ELR (cell line): Measurements from ENCODE around the gene ILKAP.
A peak's percentile ranks its signal among the peaks of the same experiment; 100 is the strongest.

ENCODE experiments used
- DNase-seq: peaks from one replicate; pipeline ENCODE4 v3.0.0-alpha.2; 2015; ENCODE audit warnings: low read depth

Gene ILKAP

DNA sequence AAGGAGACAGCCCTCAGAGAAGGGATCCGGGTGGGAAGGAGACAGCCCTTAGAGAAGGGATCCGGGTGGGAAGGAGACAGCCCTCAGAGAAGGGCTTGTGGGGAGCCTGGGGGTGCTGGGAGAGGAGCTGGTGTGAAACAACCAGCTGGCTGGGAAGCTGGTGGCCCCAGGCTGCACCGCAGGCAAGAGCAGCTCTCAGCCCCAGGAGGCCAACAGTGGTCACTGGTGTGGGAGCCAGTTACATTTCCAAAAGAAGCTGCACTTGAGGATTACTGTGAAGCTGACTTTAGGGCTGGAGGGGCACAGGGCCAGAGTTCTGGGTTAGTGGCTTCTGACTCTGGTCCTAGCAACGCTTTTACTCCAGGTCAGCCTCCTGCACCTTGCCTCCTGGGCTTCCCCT is 33.1 kb upstream of the ILKAP start:
- no peak for DNase-seq

DNA sequence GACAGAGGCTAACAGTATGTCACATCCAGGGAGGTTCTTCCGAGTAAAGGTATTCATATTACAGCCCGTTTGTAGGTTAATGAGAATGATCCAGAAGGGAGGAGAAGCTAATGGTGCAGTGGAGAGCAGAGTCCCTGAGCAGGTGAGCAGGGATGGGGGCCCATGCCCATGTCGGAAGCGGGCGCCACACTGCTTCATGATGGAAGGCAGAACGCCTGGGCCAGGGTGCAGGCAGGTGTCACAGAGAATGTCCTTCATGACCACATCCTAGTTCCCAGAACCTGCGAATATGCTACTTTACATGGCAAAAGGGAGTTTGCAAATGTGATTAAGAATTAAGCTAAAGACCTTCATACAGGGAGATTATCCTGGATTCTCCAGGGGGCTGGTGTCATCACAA is 32.4 kb upstream of the ILKAP start:
- DNase-seq: no peak

DNA sequence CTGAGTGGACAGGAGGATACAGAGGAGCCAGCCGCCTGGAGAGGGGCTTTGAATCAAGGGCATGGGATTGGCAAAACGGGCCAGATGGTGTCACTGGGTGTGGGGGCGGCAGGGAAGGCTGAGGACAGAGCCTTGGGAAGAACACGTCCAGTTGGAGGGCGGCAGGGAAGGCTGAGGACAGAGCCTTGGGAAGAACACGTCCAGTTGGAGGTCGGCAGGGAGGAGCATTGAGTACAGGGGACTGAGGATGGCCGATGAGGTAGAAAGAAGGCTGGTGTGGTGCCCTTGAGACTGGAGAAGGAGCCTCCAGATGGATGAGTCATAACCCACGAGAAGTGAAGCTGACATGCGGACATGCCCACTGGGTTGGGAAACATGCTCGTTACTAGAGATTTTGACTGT is 31.8 kb upstream of the ILKAP start:
- DNase-seq: peak; percentile 32

DNA sequence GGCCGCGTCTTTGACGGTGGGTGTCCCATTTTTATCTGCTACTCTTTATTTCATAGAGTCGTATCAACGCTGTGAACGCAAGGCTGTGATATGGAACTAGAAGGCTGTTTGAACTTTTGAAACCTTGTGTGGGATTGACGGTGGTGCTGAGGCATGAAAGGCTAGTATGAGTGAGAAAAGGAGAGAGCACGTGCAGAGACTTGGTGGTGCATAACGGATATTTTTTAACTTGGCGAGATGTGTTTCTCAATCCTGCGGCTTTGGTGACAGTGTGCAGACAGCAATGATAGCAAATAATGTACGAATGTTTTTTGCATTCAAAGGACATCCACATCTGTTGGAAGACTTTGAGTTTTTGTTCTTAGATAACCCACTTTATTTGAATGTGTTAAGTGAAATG is 30.1 kb upstream of the ILKAP start:
- no peak for DNase-seq

DNA sequence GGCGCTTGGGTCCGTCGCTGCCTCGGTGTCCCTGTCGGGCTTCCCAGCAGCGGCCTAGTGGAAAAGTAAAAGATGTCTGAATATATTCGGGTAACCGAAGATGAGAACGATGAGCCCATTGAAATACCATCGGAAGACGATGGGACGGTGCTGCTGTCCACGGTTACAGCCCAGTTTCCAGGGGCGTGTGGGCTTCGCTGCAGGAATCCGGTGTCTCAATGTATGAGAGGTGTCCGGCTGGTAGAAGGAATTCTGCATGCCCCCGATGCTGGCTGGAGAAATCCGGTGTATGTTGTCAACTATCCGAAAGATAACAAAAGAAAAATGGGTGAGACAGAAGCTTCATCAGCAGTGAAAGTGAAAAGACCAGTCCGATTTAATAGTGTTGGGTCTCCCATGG is 28.3 kb upstream of the ILKAP start:
- no peak for DNase-seq

DNA sequence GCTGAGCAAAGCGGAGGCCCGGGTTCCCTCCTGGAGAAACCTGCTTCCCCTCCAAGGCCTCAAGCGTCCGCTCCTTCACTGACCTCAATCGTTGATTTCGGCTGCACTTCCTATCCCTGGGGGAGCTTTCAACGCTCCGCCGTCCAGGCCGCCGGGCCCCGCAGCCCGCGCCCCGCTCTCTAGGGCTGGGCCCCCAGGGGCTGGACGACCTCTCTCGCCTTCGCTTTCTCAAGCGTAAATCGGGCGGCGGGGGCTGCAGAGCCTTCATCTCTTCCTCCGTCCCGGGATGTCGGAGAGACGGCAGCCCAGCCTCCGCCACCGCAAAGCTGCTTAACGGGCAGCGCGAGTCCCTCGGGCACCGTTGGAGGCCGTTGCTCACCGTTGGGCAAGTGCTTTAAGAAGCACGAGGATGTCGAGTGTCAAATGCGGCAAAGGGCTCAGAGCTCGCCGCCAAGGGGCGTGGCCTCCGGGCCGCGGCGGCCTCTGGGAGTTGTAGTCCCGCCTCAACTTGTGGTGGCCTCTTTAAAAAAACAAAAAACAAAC is 27.8 kb upstream of the ILKAP start:
- peak; percentile 24 for DNase-seq

DNA sequence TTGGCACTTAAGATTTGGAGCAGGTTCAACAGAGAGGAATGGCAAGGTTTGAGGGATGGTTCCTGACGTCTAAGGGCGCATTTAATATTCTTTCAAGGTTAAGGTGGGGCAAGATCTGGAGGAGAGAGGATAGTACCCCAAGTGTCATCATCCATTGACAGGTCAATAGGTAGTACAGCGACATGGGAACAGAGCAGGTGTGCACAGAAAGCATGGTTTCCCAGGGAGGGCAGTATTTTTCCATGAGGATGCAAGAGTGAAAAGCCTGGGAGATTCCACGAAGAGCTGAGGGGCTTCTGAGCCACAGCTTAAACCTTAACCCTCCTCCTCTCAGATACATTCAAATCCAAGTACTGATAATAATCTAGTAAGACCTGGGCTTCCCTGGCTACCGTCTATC is 27.2 kb upstream of the ILKAP start:
- no peak for DNase-seq

DNA sequence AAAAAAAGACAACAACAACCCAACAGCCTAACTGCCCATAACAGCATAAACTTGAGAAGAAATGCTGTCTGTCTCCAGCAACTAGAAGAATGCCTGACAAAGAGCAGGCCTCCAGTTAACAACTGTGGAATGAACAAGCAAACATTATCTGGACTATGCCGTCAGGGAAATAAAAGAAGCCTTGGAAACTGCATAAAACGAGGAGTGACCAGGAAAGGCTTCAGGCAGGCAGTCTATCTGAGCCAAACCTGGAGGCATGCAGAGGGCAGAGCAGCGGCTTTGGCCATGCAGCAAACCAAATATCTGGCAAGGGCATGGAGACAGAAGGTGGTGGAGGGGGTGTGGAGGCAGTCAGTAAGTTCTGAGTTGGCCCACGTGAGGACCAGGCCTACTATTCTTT is 25.2 kb upstream of the ILKAP start:
- no peak for DNase-seq

DNA sequence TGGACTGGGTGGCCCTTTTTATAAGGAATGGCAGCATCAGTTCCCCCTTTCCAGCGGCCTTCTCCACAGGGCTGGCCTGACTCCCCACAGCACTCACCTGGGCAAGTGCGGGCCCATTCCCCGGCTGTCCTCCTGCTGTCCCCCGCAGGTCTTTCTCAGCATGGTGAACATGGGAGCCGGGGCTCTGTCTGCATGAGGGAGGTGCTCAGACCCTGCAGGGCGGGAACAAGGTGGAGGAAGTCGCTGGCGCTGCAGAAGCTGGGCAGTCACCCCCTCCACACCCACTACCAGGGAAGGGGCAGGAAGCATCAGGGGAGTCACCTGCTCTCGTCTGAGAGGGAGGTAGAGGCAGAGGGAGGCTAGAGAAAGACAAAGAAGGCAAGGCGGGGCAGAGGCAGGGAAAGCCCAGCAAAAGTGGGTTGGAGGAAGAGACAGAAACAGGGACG is 24.1 kb upstream of the ILKAP start:
- no peak for DNase-seq

DNA sequence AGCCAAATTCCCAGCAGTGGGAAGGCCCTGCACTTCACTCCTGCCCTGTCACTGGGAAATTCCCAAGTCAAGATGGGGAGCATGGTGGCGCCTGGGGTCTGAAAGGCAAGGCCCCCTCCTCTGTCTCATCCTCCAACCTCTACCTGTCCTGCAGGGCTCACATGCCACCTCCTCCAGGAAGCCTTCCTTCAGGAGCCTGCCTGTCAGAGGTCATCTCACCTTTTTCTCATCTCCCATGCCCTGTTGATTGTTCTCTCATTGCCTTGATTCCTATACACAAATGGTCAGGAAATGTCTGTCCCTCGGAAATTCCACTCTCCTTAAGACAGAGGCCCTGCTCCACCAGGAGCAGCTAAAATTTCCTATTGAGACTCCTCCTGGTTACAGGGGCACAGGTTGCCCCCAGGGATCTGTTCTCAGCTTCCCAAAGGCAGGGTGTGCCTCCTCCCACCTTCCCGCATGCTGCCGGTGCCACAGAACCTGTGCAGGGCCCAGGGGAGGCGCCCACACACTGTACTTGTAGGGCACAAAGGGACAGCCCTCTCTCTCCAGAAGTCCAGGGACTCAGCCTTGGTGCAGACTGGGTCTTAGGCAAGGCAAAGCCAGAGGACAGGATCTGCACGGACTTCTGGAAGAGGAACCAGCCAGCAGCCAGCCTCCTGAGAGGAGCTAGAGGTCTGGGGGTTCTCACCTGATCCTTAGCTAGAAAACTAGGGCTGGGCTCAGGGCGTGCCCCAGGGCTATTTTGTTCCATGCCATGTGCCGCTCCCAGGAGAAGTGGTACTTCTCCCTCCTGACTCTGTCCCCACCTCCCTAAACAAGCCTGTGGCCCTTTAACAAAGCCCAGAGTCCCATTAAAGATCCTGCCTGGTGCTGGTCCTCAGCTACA is 23.4 kb upstream of the ILKAP start:
- no peak for DNase-seq

DNA sequence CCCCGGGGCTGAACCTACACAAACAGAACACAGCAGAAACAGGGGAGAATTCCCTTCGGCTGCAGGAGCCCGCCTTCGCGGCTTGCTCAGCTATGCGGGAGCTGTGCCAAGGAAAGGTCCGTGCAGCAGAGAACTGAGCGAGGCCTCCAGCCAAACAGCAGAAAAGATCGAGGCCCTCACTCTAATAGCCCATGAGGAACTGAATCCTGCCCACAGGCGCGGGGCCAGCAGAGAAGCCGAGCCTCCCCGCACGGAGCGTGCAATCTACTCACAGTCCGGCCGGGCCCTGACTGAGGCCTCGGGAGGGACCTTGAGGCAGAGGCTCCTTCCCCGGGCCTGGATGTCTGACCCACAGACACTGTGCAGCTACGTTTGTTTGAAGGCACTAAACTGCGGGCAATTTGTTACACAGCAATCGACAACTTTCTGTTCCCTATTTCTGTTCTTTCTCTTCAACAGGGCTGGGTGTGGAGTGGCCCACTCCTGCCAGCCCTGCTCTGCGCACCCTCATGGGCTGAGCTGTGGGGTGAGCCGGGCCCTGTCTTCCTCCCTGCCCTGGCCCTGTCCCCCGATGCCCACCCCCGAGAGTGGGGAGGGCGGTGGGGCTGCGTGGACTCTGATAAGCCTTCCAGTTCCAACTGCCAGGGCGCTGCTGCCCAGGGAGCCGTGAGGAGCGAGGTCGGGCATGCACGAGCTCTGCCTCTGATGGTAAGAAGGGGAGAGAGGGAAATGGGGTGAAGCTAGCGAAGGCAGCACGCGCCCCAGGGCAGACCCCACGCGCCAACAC is 22.6 kb upstream of the ILKAP start:
- DNase-seq: no peak

DNA sequence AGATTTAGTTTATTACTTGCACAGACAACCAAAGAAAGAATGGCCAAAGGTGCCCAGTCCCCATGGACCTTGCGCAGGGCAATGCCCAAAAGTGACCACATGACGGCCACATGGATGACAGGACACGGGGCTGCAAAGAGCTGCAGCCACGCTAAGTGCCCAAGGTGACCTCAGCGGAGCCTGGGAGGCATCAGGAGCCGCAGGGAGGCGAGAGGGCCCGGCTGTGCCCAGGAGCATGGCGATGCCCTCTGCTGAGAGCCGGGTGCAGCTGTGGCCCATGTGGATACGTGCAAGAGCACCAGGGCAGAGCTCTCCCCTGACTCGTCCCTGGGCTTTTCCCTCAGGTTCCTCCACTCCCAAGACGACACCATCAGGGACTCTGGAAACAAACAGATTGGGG is 21.6 kb upstream of the ILKAP start:
- DNase-seq: no peak

DNA sequence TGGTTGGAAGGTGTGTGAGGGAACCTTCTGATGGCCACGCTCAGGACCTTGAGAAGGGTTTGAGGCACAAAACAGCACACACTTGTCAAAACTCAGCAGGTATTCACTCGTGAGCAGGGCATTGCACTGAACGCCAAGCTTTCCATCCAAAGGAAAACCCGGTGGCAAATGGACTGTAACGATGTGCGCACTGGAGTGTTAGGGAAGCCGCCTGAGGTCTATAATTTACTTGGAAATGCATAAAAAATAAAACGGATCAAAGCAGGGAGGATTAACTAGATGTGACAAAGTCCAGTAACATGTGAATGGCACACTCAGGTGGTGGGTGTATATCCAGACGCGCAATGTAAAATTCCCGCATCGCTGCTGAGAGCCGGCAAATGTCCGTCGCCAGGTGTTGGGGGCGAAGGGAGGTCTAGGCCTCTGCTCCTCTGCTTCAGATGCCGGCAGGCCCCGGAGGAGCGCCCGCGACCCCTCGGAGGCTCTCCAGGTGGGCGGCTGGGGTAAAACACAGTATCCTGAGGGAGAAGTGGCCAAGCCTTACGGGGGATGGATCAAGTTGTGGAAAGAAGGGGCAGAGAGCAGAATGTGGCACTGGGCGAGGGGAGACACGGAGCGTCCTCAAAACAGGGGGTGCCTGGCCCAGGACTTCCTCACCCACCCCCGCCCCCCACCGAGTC is 21.0 kb upstream of the ILKAP start:
- DNase-seq: no peak

DNA sequence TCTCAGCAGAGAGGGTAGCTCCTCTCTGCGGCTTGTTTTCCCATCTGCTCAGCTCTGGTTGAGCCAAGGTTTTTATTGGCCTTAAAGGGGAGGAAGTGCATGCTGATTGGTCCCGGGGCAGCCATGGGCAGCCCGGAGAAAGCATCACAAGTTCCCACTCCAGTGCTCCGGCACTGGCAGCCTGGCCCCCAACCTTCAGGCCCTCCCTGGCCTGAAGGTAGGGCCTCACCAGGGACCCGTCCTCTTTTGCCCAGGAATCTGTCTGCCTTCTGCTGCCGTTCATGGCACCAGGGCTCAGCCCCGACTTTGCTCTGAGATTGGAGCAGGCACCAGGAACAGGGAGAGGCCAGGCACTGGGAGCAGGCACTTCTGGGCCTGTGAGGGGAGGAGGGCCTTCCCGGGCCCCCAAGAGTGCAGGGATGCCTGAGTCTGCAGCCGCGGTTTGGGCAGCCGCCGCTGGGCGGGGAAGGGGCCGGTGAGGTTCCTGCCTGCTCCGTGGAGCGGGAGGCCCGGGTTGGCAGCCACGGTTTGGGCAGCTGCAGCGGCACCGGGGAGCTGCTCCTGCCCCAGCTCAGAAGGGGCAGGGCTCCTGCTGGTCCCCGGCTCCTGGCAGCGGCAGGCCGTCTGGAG is 17.5 kb upstream of the ILKAP start:
- DNase-seq: no peak

DNA sequence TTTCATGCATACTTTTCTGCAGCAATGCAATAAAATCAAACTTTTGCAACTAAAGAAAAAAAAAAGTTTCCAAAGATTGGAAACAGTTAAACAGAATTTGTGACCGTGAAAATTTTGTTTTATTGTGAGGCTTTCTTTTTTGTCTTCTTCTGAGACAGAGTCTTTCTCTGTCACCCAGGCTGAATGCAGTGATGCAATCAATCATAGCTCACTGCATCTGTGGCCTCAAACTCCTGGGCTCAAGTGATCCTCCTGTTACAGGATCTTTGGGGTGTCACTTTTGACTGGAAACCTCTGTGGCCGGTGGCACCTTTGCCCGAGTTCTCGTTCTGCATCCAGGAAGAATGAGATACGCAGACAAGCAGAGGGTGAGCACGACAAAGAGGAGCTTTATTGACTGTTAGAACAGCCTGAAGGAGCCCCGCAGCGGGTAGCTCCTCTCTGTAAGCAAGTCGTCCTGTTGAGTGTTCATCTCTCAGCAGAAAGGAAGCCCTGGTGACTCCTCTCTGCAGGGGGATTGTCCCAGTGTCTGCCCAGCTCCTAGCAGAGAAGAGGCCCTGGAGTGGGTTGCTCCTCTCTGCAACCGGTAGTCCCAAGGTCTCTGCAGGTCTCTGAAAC is 16.9 kb upstream of the ILKAP start:
- no peak for DNase-seq

DNA sequence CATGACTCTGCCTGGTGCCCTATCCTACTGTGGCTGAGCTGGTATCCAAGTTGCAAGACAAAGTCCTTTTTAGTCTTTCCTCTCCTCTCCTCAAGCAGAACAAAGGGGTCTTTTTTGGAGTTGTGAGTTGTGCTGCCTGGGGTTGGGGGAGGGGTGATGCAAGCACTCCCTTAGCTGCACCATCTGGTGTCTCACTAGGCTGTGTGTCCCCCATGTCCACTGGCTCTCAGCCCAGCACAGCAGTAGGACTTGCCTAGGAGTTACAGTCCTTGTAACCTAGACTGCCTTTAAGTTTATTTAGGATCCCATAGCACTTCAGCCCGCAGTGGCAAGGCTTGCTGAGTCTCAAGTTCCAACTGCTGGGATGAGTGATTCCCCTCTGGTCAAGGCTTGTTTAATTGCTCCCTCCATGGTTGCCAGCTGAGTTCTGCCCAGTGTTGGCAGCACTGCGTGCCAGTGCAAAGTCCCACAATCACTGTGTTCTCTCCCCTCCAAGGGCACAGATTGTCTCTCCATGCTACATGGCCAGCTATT is 13.2 kb upstream of the ILKAP start:
- no peak for DNase-seq

DNA sequence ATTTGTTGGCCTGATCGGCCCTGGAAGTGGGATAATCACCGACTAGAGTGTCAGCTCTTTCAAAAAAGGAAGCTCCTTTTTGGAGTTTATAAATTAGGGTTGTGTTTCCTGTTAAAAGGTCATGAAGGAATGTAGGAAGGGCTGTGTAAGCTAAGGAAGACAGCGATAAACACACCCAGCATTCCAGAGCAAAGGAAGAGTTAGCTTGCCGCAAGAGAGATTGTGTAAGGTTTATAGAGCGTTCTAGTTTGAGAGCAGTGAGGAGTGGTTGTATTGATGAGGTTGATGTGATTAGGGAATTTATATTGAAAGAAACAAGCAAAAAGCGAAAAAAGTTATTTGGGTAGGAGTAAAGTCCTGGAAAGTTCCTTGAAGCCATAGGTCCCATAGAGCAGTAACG is 3.5 kb upstream of the ILKAP start:
- DNase-seq: no peak

DNA sequence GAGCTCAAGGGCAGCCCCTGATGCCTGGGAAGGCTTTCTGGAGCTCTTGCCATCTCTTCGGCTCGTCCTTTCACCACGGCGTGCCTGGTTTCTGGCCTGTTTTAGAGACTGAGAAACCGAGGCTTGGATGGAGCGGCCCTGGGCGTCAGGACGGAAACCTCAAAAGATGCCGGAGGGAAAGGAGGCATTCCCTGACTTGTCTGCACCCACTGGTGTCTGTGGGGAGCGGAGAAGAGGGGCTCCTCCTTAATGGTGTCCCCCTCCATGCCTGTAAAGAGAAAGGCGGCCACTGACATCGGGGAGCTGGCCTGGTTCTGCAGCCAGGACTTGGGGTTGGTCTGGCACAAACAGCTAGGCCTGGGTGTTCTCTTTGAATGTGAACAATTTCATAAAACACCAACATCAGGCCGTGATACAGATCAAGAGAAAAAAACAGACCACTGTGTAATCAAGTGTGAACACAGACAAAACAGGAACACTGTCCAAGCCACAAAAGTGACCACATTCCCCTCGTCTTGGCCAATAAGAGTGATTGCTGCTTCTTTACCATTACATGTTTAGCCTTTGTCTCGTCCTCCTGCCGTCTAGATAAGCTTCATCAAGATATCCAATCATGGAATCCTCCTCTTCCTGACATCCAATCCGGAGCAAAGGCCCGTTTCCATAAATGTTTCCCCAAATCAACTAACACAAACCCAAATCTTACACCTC is 633 bp upstream of the ILKAP start:
- DNase-seq: no peak

DNA sequence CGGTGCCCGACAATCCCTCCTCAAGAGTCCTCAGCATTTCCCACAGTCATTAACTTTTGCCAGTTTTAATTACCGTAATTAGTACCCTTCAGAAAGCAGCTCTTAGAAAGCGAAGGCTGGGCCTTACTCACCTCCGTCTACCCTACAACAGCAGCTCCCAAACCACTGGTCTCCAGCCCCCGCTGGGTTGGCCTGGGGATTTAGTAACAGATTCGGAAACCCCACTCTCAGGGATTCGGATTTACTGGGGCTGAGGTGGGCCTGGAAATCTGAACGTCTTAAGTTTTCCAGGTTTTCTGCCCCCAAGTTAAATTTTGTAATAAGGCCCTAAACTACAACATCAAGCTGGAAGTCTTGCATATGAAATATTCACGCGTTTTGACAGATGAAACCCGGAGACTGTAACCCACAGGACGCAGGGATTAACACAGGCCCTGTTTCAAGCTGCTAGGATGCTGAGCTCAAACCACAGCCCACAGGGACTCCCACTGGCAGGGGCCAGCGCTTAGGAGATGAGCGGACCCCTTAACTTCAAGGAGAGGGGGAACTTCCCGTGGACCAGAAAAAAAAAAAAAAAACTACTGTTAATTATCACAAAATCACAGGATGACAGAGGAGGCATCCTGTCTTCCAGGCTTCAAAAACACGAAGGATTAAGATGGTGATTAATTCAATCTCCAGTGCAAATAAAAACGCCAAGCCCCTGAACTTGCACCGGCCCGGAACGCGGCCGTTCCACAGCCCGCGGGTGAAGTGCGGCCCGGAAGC is 985 bp downstream of the ILKAP start:
- peak; percentile 45 for DNase-seq

DNA sequence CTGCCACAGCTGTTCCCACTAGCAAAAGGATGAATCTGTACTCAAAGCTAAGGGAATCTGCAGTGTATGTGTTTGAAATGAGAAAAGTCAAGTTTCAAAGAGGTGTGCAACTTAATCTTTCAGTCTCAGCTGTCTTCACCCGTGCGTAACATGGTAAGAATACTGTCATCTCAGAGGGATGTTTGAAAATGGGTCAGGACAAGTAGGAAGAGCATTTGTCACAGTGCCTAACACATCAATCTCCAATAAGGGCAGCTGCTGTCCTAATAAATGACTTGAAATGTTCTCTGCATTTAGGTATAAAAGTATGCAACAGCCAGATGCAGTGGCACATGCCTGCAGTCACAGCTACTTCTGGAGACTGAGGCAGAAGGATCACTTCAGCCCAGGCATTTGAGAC is 13.1 kb downstream of the ILKAP start:
- DNase-seq: no peak
